ENCODE measurements around the gene IL34. TPM values are rescaled to one million over a fixed set of nuclear protein-coding genes. Genes with fewer than 3 reads are reported as not detected.

IL34 gene
- polyA plus RNA-seq, 1 of the 3 experiments (the other 2 are of a cell fraction): 0.18 TPM

DNA sequence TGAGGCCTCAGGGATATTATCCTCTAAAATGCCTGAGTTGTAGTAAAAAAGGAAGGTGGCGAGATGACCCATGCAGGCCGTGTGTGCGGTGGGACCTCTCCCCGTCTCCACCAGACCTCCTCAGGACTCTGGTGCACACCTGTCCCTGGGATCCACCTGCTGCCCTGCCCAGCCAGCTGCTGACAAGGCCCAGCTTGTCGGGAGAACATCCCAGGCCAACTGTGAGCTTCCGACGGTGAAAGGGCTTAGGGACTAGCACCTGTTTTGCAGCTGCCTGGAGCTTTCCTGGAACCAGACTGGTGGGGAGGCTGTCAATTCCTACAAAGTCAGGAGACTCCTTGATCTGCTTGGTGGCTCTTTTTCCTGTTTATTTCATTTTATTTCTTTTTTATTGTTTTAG lies 11.6 kb downstream of the IL34 start:
- CTCF ChIA-PET: interaction anchor here (6.5 kb wide), 1 partner anchor 113 kb away, joined by 57 read pairs; no protein-coding TSS in a partner anchor
- no peaks in the 10 kb centered on the region for H3K27me3 ChIP-seq (ENCODE audit: insufficient read depth)
- no peaks in the 10 kb centered on the region for H3K79me2 ChIP-seq (ENCODE audit: insufficient read depth)
- WGBS (ENCODE audit: low lambda C conversion rate): 90% methylated on average over 7 of the region's 7 CpGs
- no peaks in the 10 kb centered on the region for H3K9me3 ChIP-seq
- H3K9ac ChIP-seq: no peak overlapping the region
- H3K4me2 ChIP-seq: no peak overlapping the region
- no peak overlapping the region for H2AFZ ChIP-seq (ENCODE audit: low read depth)
- DNase-seq: no peak
- POLR2A ChIA-PET: no interaction called here
- H3K36me3 ChIP-seq (replicated peaks in 1 of 2; ENCODE audit: control insufficient read depth in 1 of 2, insufficient read depth in 2 of 2, low read length in 1 of 2): no peaks in the 10 kb centered on the region
- H3K4me3 ChIP-seq (ENCODE audit: low read depth in 2 of 2, low read length in 1 of 2): no peak overlapping the region
- no peaks in the 10 kb centered on the region for H3K9me2 ChIP-seq
- TF ChIP-seq JUND (IDR thresholded peaks at IDR 0.05) (no peak), TCF12 (IDR thresholded peaks at IDR 0.05) (no peak)
- H3K4me1 ChIP-seq (ENCODE audit: control insufficient read depth in 1 of 2, insufficient read depth in 2 of 2, low read depth in 1 of 2, low read length in 1 of 2): peaks cover 0 to 14% of the 10 kb centered on the region in 2 experiments; a peak in 1 of 4 replicates
- no peaks in the 10 kb centered on the region for H3F3A ChIP-seq (replicated peaks; ENCODE audit: insufficient read depth)
- no peak overlapping the region for H3K27ac ChIP-seq (ENCODE audit: low read depth in 2 of 2, low read length in 1 of 2)
- H4K20me1 ChIP-seq (ENCODE audit: insufficient read depth): peaks cover 13% of the 10 kb centered on the region

DNA sequence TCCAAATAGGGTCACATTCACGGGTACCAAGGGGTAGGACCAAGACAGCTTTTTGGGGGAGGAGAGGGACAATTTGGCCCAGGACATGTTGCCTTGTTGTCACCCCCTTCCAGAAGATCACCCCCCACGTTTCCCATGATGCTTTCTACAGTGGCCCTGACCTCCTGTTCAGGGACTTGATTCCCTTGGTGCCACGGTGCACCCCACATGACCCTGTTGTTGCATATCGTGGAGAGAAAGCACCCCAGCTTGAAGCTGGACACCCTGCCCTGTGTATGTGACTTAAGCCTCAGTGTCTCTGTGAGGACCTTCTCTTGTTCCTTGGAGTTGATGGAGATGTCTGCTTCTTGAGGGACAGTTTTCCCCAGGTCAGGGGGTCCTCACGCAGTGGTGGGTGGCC lies 12.6 kb downstream of the IL34 start:
- Histone ChIP-seq H3K4me3 (ENCODE audit: low read depth in 2 of 2, low read length in 1 of 2) (no peak overlapping the region), H3K4me1 (ENCODE audit: control insufficient read depth in 1 of 2, insufficient read depth in 2 of 2, low read depth in 1 of 2, low read length in 1 of 2) (peaks cover 0 to 14% of the 10 kb centered on the region in 2 experiments; a peak in 1 of 4 replicates), H2AFZ (ENCODE audit: low read depth) (no peak overlapping the region), H3K9me2 (no peaks in the 10 kb centered on the region), H3K9me3 (no peaks in the 10 kb centered on the region), H3K27me3 (ENCODE audit: insufficient read depth) (no peaks in the 10 kb centered on the region), H3K36me3 (replicated peaks in 1 of 2; ENCODE audit: control insufficient read depth in 1 of 2, insufficient read depth in 2 of 2, low read length in 1 of 2) (peaks cover 2 to 6% of the 10 kb centered on the region in 2 experiments), H3K4me2 (no peak overlapping the region), H3F3A (replicated peaks; ENCODE audit: insufficient read depth) (no peaks in the 10 kb centered on the region), H3K27ac (ENCODE audit: low read depth in 2 of 2, low read length in 1 of 2) (no peak overlapping the region), H3K79me2 (ENCODE audit: insufficient read depth) (no peaks in the 10 kb centered on the region), H3K9ac (no peak overlapping the region), H4K20me1 (ENCODE audit: insufficient read depth) (peaks cover 13% of the 10 kb centered on the region)
- ChIA-PET CTCF (interaction anchor here (1.9 to 6.5 kb wide), 2 partner anchors 112 kb away, joined by 18 to 57 read pairs; no protein-coding TSS in a partner anchor), POLR2A (no interaction called here)
- WGBS (ENCODE audit: low lambda C conversion rate): 92% methylated on average over 5 of the region's 5 CpGs
- no peak for DNase-seq
- TF ChIP-seq TAF1 (IDR thresholded peaks at IDR 0.05; ENCODE audit: borderline replicate concordance, low read depth, low read length) (no peak), FOXJ3 (CRISPR knock-in tag; IDR thresholded peaks at IDR 0.05) (no peak), RCOR1 (IDR thresholded peaks at IDR 0.05; ENCODE audit: low read length) (no peak), MXI1 (IDR thresholded peaks at IDR 0.05; ENCODE audit: low read depth, low read length) (no peak), NFIC (IDR thresholded peaks at IDR 0.05; ENCODE audit: borderline replicate concordance) (no peak), EP300 (IDR thresholded peaks at IDR 0.05; ENCODE audit: borderline replicate concordance in 1 of 2, low read depth in 1 of 2, low read length in 1 of 2) (no peak), MEF2A (IDR thresholded peaks at IDR 0.05; ENCODE audit: borderline replicate concordance, low read depth) (no peak), YY1 (IDR thresholded peaks at IDR 0.05; ENCODE audit: low read depth) (no peak), NRF1 (IDR thresholded peaks at IDR 0.05; ENCODE audit: low read depth, low read length) (no peak), ELF1 (IDR thresholded peaks at IDR 0.05) (no peak), TCF12 (IDR thresholded peaks at IDR 0.05) (no peak), CHD2 (IDR thresholded peaks at IDR 0.05; ENCODE audit: low read length, partially characterized antibody) (no peak), SMC3 (IDR thresholded peaks at IDR 0.05; ENCODE audit: low read depth, low read length) (no peak)
- TF ChIP-seq, protein P1, sequence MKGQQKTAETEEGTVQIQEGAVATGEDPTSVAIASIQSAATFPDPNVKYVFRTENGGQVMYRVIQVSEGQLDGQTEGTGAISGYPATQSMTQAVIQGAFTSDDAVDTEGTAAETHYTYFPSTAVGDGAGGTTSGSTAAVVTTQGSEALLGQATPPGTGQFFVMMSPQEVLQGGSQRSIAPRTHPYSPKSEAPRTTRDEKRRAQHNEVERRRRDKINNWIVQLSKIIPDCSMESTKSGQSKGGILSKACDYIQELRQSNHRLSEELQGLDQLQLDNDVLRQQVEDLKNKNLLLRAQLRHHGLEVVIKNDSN (IDR thresholded peaks at IDR 0.05; ENCODE audit: borderline replicate concordance, low read depth): no peak
- TF ChIP-seq, protein P2, sequence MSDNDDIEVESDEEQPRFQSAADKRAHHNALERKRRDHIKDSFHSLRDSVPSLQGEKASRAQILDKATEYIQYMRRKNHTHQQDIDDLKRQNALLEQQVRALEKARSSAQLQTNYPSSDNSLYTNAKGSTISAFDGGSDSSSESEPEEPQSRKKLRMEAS (IDR thresholded peaks at IDR 0.05; ENCODE audit: low read depth): no peak

Data from SK-N-SH (cell line).